ENCODE data around the gene RNF223. TPM values are rescaled to one million over a fixed set of nuclear protein-coding genes. Genes with fewer than 3 reads are reported as not detected.
"Not testable (repeated sequence)": the region's sequence is repeated elsewhere in the genome, so short reads cannot be mapped to it uniquely, and the experiment has no call there.

The RNF223 gene
- polyA plus RNA-seq, 1 donor: 0.08 TPM

- DNase-seq (ENCODE audit: low read depth): no peak
These were observed 13.4 kb upstream of the RNF223 start for GRCh38 chr1:1087351-1088028.

- no peak for DNase-seq (ENCODE audit: low read depth)
These were observed 12.8 kb upstream of the RNF223 start for GRCh38 chr1:1086911-1087341.

- no peak for DNase-seq (ENCODE audit: low read depth)
These were observed 12.1 kb upstream of the RNF223 start for GRCh38 chr1:1085911-1086841.

GRCh38 chr1:1085171-1085841 lies 11.2 kb upstream of the RNF223 start:
- no peak for DNase-seq (ENCODE audit: low read depth)

- DNase-seq (ENCODE audit: low read depth): no peak
These were observed 10.5 kb upstream of the RNF223 start for GRCh38 chr1:1084372-1085170.

GRCh38 chr1:1083416-1084371 lies 9.6 kb upstream of the RNF223 start:
- no peak for DNase-seq (ENCODE audit: low read depth)

- DNase-seq (ENCODE audit: low read depth): no peak
These were observed 8.8 kb upstream of the RNF223 start for GRCh38 chr1:1082776-1083415.

GRCh38 chr1:1082239-1082775 lies 8.2 kb upstream of the RNF223 start:
- DNase-seq (ENCODE audit: low read depth): no peak

GRCh38 chr1:1081311-1082238 lies 7.5 kb upstream of the RNF223 start:
- DNase-seq (ENCODE audit: low read depth): no peak

- DNase-seq (ENCODE audit: low read depth): no peak
These were observed 6.8 kb upstream of the RNF223 start for GRCh38 chr1:1080951-1081310.

GRCh38 chr1:1080122-1080757 lies 6.1 kb upstream of the RNF223 start:
- peak; percentile 46 for DNase-seq (ENCODE audit: low read depth)

GRCh38 chr1:1079408-1080121 lies 5.5 kb upstream of the RNF223 start:
- no peak for DNase-seq (ENCODE audit: low read depth)

GRCh38 chr1:1077396-1077795 lies 3.3 kb upstream of the RNF223 start:
- not testable (repeated sequence) for DNase-seq (ENCODE audit: low read depth)

- DNase-seq (ENCODE audit: low read depth): no peak
These were observed 1.2 kb upstream of the RNF223 start for GRCh38 chr1:1075148-1075935.

- no peak for DNase-seq (ENCODE audit: low read depth)
These were observed 583 bp upstream of the RNF223 start for GRCh38 chr1:1074631-1075147.

Data from forelimb muscle (tissue), 1 donor.